CD4-positive, alpha-beta T cell treated with Interleukin-1 beta for 1 hour (primary cell): ENCODE measurements around the gene GFPT2.

ENCODE experiments used
- DNase-seq, 2 donors: peaks; one replicate each; pipeline ENCODE4 v3.0.0-alpha.2; 2020 to 2022

The GFPT2 gene

DNA sequence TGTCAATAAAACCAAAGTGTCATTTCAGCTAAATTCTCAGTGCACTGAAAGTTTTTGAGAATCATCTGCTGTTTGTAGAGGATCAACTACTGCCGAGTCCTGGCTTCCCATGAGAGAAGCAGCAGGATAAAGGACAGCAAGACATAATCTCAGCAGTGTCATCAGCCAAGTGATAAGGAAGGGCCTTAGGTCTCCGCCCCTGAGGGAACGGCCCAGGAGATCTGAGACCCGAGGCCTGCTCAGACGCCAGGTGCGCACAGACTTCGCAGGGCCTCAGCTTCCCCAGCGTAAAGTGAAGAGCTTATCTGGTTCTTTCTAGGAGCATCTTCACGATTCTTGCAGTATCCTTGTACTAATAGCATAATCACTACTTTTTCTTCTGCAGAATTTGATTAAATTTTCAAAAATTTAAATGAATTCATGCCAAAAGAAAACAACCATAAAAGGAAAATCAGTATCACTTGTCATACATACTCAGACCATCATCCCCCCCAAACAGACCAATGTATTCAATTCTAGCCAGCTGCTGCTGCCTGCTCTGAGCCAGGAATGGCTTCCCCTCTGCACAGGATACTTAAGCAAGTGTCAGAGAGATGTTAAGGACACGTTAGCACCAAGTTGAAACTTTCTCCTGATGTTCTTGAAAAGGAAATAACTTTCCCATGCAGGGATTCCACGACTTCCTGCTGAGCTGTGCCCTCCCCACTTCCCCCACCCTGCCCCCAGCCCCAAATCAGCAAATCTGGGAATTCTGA is 2.2 kb downstream of the GFPT2 start:
- no peak for DNase-seq

DNA sequence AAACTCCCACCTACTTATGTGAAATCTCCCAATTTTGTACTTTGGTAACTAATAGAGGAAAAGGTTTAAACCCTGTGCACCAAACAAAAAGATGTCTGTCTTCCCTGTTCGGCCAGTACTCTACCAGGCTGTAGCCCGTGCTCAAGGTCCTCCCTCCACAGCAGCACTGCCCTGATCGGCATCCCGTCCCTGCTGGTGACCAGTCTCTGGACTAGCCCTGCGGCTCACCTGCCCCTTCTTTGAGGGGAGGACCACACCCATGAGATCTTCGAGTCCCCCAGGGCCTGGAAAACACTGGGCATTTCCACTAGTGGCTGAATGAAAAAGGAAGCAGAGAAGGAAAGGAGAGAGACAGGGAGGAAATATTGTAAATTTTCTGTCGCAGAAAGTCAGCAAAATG is 2.8 kb downstream of the GFPT2 start:
- no peak for DNase-seq

DNA sequence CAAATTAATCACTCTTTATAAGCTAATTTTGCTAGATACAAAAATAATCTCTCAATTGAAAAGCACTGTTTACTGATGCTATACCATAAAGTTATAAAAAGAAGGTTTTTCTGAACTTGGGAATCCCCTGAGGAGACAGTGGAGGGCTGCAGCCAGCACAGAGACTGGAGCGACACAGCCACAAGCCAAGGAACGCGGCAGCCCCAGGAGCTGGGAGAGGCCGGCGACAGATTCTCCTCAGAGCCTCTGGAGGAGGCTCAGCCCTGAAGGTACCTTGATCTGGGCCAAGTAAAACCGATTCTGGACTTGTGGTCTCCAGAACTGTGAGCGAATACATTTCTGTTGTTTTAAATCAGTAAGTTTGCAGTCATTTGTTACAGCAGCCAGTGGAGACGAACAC is 3.7 kb downstream of the GFPT2 start:
- no peak for DNase-seq

DNA sequence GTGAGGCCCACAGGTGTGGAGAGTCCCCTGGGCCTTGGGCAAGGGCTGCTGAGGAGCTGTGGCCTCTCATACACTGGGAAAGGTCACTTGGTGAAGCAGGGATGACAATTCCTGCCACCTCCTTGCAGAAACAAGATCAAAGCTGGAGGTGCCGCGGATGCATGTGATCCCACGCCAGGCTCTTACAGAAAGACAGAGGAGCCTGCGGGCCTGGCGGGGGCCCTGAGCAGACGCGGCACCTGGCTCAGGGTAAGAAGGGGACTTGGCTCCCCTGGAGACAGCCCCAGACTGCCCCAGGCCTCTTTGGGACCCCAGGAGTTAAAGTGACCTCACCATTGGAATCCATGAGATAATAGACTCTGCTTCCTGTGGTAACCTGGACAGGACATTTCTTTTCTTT is 4.8 kb downstream of the GFPT2 start:
- no peak for DNase-seq

DNA sequence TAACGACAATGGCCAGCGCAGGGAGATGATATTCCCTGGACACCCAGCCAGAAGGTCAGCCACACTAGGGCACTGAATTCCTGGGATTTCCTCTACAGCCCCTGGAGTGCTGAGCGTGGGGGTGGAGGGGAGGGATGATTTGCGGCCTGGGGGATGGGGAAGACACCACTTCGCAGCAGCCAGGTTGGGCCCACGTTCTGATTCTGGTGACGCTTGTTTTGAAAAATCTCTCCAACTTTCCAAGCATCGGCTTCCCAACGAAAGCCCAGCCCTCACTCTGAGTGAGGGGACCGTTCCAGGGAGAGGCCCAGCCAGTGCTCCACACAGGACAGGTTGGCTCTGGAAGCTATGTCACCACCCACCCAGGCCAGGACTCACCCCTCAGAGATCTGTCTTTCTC is 5.4 kb downstream of the GFPT2 start:
- DNase-seq = no peak

DNA sequence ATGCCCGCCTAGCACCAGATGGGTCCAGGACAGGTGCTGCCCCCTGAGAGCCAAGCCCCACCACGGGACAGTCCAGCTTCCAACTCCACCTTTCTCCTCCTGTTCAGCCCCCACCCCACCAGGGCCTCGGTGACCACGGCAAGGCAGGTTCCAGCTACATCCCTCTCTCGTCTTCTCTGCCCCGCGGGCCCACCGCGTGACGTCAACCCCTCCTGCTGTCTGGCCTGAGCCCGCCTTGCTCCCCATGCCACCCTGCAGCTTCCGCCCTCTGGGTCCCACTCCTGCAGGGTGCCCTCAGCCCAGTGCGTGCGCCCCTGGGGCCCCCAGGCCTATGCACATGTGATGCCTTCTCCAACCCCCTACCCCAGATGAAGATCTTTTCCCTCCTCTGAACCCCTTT is 6.8 kb downstream of the GFPT2 start:
- DNase-seq = no peak

DNA sequence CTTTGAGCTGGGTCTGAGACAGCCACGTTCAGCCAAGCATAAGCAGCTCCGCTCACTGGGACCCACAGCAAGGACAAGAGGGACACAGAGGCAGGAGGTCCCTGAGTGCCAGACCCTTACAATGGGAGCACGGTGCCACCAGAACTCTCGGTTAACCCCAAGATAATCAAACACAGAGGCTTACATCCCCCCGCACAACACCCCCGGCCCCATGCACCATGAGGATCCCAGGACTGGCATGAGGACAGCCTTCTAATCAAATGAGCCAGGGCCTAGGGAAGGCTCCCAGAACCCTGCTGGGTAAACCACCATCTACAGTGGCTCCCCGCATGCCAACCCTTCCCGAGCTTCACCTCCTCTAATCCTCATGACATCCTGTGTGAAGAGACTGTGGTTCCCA is 7.4 kb downstream of the GFPT2 start:
- DNase-seq = no peak

DNA sequence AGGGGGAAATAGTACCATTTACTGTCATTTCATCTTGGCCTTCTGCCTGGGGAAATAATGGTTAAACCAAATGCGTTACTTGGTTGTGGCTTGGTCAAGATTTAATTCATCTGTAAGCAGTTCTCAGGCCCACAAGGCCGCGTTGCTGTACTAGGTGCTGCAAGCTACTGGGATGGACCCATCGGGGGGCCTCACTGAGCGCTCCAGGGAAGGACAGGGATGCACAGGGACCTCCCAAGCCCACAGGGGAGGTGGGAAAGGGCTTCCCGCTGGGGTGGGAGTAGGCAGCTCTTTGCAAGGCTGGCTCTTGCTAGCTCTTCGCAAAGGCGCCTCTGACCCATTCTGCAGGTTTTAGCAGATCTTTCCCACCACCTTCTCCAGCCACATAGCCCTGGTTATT is 8.0 kb downstream of the GFPT2 start:
- DNase-seq = no peak

DNA sequence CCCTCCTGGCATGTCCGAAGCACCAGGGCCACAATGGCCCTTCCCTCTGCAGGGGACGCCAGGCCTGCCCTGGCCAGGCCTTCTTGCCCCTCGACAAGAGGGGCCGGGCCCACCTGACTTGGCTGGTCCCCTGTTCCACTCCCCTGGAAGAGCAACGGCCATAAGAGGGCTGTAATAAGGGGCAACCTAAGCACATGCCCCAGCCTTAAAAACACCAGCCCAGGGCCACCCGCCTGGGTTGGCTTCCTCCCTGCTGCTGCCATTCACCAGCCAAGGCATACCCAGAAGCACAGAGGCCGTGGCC is 8.5 kb downstream of the GFPT2 start:
- DNase-seq = no peak

DNA sequence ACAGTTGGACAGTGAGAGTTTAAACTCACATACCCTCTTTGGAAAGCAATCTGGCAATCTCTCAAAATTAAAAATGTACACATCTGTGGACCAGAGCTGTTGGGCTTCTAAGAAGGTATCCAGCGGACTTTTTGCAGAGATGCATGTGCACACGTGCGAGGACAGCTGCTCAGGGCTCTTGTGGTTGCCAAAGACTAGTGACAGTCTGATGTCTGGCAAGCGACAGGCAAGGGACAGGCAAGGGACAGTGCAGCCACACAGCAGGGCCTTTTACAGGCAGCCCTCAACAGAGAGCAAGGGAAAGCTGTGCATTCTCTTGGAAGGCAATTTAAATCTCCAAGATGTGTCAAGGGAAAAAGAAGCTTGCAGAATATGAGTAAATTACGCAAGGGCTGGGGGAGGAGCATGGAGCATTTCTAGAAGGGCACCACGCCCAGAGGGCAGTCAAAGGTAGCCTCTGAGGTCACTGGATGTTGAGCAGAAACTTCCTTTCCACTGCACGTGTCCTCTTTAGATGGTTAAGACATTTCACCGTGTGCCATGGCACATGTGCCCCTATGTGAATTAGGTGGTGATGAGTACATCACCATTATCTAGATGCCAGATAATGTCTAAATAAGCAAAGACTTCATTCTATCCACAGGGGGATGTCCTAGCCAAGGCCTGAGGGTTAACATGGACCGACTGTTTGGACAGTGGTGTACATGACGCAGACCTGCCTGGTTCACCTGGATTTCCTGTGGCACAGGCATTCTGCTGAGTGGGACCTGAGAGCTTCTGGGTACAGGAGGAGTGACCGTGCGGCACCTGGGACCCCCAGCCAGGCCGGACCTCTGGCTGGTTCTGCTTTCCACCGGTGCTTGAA is 9.1 kb downstream of the GFPT2 start:
- DNase-seq = no peak

DNA sequence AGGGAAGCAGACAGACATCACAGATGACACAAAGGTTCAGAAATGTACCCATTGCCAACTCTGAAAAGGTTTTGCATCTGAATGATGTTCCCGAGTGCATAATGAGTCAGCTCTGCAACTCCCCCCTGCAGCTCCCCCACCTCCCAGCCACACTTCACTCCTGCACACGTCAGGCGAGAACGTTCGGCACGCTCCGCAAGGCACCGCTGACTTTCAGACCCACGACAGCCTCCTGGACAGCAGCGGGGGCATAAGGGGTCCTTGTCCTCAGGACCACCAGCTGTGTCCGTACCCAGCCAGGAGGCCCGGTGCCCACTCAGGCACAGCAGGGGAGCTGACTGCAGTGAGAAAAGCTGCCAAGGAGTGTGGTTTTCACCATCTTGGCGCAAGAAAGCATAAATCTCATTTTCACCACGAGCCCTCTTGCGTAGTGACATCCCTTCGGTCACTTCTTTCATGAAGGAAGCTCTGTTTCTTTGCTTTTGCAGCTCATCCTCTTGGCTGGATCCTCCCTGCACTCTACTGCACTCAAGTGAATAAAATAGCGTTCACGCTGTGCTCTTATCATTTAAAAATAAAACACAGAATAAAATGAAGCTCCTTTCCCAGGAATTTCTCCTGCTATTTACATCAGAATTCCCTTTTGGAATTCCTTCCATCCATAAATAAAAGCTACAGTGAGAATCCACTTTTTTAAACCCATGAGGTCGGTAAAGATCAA is 9.9 kb downstream of the GFPT2 start:
- DNase-seq = no peak

DNA sequence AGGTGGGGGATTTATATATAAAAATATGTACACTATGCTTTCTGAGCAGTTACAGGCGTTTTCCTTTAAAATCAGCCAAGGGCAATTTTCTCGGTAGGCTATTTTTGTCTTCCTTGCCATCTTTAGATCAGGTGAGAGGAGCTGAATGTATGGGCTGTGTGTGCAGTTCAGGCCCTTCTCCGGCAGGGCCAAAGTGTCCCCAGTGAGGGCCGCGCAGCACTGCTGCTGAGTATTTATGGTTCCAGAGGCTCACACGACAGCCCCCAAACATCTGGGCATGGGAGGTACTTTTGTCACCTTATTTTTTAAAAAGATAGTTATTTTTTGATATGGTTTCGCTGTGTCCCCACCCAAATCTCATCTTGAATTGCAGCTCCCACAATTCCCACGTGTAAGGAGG is 11.5 kb downstream of the GFPT2 start:
- DNase-seq = no peak

DNA sequence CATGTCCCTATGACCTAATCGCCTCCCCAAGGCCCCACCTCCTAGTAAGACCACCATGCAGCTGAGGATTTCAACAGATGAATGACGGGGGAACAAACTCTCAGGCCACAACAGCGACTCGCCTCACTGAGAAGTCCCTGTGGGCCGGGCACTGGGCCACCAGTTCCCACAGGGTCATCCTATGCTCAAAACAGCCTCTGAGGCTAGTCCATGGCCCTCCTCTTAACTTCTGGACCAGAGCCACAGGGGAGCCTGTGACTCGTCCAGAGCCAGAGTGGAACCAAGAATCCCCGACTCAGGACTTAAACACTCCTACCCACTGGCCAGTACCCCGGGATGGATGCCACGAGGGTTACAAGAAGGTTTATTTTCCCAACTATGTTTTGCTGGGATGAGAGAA is 12.3 kb downstream of the GFPT2 start:
- DNase-seq = no peak

DNA sequence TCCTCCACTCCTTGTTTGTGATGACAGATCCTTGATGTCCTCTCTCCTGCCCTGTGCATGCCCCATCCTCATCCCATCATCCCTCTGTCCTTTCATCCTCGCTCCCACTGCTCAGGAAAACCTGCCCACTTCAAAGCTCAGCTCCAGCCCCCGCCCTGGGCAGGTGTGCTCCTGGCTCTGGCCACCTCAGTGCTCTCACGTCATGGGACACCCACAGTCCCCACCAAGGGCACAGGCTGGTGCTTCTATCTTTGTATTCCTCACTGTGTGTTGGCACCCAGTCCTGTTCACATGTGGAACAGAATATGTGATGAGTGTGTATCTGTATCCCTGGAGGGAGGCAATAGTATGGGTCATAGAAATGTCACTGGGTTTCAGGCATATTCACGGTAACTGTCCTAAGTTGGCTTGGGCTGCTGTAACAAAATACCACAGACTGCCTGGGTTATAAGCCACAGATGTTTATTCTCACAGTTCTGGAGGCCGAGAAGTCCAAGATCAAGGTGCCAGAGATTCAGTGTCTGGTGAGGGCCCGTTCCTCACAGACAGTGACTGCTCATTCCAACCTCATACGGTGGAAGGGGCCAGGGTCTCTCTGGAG is 13.5 kb downstream of the GFPT2 start:
- DNase-seq = no peak

DNA sequence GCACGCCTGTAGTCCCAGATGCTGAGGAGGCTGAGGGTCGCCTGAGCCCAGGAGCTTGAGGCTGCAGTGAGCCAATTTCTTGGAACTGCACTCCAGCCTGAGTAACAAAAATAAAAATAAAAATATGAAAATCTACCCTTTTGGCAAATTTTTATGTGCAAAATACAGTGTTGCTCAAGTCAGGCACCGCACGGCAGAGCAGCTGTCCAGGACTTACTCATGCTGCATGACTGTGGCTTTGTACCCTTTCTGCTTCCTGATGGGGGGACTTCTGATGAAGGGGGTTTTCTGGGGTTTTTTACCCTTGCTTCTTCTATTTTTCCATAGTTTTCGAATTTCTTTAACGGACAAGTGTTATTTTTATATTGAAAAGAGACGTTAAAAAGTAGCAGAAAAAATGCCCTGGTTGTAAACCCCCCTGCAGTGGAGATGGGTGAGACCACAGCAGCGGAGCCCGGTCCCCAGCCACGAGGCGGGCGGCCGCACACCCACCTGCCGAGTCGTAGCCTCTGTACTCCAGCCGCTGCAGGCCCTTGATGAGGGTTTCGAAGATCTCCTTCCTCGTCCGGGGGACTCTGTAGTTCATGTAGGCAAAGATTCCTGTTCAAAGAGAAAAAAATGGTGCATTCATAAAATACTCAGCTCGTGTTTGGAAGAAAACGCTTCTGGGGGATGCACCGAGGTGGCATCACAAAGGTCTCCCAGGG is 15.0 kb downstream of the GFPT2 start:
- no peak for DNase-seq

DNA sequence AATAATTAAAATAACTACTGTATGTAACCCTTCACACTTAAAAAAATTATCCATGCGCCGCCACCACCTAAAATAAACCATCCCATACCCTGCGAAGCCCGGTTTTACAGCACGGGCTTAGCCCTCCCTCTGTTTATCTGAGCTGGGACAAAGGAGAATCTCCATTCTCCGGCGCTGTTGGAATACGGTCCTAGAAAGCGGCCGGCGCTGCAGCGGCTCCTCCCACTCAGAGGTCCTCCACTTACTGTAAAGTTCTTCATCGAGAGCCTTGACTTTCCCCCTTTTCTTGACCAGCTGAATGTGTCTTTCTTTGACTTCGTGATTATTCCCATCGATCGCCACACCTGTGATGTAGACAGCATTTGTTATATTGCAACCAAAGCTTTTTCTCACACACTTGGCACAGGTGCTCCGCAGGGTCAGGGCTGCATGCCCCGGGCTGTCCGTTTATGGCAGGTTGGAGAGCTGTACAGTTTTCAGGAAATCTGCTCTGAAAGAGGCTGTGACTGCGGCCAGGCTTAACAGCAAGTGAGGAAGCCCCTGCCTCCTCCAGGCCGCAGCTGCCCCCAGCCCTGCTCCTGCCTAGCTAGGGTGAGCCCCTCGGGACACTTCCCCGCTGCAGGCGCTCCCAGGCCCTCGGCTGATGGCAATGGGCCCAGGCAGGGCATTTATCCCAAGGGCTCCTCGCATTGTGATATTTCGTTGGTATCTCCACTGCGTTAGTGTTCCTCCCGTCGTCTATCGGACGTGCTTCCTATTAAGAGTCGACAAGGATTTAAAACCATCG is 16.7 kb downstream of the GFPT2 start:
- DNase-seq = no peak

DNA sequence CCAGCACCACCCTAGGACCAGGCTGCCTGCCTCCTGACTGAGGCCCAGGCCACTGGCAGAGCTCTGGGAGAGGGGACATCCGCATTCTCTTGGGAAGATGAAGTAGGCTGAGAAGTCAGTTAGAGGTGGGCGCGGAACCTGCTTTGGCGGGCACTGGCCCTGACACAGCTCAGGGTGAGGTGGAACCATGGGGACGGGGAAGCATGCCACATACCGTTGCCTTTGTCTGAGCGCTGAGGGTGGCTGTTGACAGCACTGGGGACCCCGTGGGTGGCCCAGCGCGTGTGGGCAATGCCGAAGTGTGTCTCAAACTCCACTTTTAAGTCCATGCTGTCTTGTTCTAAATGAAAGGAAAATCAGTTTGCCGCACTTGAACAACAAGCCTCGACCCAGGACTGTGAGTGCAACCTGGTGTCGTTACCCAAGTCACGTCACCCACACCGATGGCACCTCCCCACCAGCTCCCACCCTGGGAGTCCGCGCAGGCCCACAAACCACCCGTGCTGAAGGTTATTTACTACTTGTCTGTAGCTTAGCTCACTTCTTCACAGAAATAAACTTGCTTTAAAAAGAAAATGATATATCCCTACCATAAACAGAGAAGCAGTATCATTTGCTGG is 17.4 kb downstream of the GFPT2 start:
- DNase-seq = no peak

DNA sequence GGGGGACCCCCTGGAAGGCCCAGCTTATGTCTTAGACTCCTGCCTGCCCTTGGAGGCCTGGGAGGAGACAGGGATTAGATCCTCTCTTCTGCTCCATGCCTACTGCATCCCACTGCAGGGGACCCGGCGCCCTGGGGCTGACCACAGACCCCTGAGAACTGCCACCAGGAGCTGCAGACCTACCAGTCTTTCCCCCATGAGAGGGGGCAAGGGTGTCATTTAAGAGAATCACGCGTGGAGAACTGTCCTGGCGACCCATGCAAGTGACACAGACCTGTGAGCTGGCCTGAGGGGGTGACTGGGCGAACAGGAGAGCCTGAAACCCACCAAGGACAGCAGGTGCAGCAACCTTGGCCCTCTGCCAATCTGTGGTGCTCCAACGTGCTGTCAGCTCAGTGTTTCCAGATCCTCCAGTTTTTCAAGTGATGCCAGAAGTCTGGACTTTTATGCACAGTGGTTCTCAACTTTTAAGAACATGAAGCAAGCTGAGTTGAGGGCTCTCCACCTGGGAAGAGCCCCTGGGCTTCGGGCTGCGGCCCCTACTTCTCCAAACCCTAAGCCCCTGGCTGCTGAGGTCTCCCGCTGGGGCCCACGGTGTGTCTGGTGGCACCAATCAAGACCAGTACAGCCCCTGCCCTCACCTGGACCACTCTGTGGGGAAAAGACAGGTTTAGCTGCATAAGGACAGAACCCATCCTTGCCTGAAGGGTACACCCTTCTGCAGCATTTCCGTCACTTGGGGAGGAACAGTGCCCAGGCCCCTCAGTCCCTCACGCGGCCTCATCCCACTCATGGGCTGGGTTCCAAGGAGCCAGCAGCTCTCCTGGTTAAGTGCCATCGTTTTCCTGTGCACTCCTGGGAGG is 18.2 kb downstream of the GFPT2 start:
- DNase-seq = no peak

DNA sequence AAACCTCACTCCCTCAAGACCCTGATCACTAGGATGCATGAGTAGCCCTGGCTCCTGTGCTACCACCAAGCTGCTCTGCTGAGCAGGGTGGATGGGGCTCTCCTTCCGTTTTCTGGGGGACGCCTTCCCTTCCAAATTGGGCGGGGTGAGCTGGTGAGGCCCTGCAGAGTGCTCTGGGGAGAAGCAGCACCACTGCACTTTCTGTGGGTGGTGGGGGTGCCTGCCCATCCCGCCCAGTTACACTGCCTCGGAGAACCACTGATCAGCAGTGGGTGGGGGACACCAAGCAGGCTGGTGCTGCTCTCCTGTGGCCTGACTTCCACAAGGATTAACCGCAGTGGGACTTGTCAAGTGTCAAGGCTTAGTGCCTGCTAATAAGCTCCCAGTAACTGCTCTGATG is 19.0 kb downstream of the GFPT2 start:
- no peak for DNase-seq

DNA sequence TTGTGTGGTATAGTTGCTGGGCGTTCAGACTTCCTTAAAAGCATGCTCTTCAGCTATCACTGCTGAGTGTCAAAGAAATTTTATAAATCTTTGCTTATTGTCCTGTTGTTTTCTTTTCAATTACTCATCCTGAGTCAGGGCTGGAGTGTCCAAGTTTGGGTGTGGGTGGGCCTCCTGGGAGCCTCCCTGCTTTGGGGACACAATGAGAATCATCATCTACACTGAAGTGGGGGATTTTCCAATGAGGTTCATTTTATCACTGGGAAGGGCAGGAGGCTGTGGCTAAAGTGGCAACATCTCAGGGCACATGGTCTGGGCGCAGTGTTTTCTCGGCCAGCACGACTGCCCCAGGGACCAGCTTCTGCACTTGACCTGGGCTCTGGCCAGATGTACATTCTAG is 19.5 kb downstream of the GFPT2 start:
- DNase-seq = no peak

DNA sequence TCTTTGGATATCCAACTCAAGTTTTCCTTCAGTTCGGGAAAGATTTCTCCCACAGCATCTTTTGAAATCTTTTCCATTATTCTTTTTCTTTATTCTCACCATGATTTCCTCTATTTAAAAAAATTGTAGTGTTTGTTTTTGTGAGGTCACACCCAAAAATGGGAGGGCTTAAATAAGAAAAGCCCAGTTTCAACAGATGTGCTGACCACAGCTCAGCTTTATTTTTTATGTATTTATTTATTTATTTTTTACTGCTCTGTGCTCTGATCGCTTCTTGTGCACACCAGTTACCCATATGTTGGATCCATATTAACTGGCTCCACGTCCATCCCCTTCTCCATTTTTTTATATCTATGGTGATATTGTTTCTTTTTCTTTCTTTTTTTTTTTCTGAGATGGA is 20.3 kb downstream of the GFPT2 start:
- no peak for DNase-seq
